Measurements from ENCODE around the gene COL27A1.

DNA sequence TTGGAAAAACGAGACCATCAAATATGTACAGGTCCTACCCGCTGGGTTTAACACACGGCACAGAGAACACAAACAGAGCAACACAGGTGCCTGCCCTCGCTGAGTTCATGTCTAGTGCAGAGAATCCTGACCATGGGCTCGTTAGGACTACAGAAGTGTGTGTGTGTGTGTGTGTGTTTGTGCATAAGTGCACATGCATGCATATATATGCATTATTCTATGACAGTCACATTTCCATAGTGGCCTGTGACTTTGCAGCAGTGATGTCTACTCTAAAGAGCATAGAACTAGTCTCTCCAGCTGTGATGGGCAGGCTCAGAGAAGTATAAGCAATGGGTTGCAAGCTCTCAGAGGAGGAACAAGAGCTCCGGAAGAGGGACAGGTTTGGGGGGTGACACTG lies 202.0 kb downstream of the COL27A1 start:
- TF ChIP-seq POLR2A (IDR thresholded peaks at IDR 0.05; ENCODE audit: low read length): no peak
- TF ChIP-seq GATA1 (IDR thresholded peaks at IDR 0.05; ENCODE audit: low read depth, low read length): no peak

Measured in erythroblast (primary cell).